Measurements from ENCODE around the gene LARGE1. TPM values are rescaled to one million over a fixed set of nuclear protein-coding genes. Genes with fewer than 3 reads are reported as not detected.

The LARGE1 gene
- total and polyA plus RNA-seq, 10 donors: 1.9 to 35.8 (median 22.8) TPM

DNA sequence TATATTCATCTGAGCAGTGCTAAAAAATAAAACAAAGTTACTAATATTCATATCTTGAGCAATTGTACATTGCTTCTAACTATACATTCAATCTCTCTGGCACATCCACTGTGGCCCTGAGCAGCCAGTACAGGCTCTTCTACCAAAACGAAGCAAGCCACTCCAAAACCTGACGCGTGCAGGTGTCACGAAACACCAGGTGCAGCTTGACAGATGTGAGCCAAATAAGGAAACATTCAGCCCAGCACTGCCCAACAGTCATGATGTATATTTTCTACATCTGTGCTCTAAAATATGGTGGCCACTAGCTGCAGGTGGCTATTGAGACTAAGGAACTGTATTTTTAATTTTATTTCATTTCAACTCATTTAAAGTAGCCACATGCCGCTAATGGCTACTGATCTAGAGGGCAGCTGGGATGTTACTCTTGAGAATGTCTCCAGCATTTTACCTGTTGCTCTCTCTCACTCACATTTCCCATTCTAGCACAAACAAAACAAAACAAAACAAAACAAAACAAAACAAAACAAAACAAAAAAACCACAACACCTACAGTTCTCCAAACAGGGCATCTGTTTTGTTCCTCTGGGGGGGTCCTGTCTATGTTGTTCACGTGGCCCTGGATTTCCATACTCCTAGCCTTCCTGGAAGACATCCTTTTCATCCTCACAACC, 77.7 kb downstream of the LARGE1 start:
- Histone ChIP-seq H3K36me3 (no peaks in the 10 kb centered on the region), H3K9me3 (peaks cover 0 to 23% (median 12%) of the 10 kb centered on the region in 8 donors), H3K27me3 (replicated peaks in 1 of 7) (no peaks in the 10 kb centered on the region), H3K4me1 (peaks cover 0 to 18% (median 7%) of the 10 kb centered on the region in 6 donors), H3K4me3 (peak overlapping the region in 1 of 8 donors; percentile 9), H3K27ac (peak overlapping the region in 2 of 8 donors; percentile 17 to 33)
- WGBS, 5 donors: 79 to 86% (median 85%) methylated on average over 6 of the region's 6 CpGs
- TF ChIP-seq POLR2AphosphoS5 (IDR thresholded peaks at IDR 0.05): no peak
- intact Hi-C loops (cut with DNase I; ENCODE audit: low total_unique reads): no loop called here
- DNase-seq: no peak

DNA sequence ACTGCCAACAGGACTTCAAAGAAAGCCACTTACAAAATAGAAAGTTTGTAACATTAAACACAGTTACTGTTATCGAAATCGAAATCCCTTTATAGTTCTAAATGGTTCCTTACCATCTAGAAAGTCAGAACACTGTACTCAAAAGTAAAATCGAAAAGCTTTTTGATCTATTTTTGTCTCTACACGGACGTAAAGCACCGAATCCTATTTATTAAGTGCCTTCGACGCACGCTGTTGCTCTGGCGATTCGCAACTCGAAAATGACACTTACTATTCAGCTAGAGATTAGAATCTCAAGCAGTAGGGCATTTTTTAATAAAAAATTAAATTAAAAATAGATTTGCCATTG, 78.3 kb downstream of the LARGE1 start:
- intact Hi-C loops (cut with DNase I; ENCODE audit: low total_unique reads): no loop called here
- WGBS, 5 donors: 87 to 91% (median 88%) methylated on average over 12 of the region's 12 CpGs
- H3K9me3 ChIP-seq: peaks cover 0 to 17% (median 7%) of the 10 kb centered on the region in 8 donors
- H3K4me1 ChIP-seq: peaks cover 0 to 23% (median 7%) of the 10 kb centered on the region in 6 donors
- H3K27ac ChIP-seq: peak overlapping the region in 2 of 8 donors; percentile 17 to 33
- no peaks in the 10 kb centered on the region for H3K27me3 ChIP-seq (replicated peaks in 1 of 7)
- no peak for TF ChIP-seq POLR2A (IDR thresholded peaks at IDR 0.05)
- no peak for TF ChIP-seq POLR2AphosphoS5 (IDR thresholded peaks at IDR 0.05)
- TF ChIP-seq, protein P1, sequence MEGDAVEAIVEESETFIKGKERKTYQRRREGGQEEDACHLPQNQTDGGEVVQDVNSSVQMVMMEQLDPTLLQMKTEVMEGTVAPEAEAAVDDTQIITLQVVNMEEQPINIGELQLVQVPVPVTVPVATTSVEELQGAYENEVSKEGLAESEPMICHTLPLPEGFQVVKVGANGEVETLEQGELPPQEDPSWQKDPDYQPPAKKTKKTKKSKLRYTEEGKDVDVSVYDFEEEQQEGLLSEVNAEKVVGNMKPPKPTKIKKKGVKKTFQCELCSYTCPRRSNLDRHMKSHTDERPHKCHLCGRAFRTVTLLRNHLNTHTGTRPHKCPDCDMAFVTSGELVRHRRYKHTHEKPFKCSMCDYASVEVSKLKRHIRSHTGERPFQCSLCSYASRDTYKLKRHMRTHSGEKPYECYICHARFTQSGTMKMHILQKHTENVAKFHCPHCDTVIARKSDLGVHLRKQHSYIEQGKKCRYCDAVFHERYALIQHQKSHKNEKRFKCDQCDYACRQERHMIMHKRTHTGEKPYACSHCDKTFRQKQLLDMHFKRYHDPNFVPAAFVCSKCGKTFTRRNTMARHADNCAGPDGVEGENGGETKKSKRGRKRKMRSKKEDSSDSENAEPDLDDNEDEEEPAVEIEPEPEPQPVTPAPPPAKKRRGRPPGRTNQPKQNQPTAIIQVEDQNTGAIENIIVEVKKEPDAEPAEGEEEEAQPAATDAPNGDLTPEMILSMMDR (IDR thresholded peaks at IDR 0.05 in 8 of 11, conservative IDR thresholded peaks at IDR 0.05 in 3 of 11): no peak
- no peak for DNase-seq
- H3K4me3 ChIP-seq: peak overlapping the region in 1 of 8 donors; percentile 9
- H3K36me3 ChIP-seq: no peaks in the 10 kb centered on the region

DNA sequence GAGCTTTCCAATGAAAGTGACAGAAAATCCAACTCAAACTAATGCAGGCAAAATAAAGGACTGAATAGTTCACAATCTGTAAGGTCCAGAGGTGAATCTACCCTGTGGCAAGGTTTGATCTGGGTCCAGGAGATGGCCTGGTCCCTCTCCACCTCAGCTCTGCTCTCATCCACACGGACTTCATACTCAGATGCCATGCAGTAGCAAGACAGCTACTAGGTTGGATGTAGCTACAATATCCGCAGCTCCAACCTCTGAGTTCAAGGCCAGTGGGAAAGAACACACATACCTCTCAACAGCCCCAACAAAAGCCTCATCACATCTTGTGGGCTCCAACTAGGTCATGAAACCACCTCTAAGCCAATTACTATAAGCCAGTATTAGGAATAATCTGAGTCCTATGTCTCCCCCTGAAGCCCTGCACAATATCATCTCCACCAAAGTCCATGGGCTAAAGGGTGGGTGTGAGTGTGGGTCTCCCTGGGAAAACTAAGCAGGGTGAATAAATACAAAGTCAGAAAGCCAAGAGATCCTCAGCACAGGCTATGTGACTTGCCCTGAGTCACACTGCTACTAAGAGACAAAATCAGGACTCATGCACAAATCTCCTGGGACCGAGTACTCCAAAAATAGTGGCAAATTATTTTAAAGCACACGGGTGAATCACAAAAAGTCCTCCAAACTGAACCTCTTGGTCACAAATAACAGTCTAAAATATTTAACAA, 78.8 kb downstream of the LARGE1 start:
- TF ChIP-seq, protein P1 (IDR thresholded peaks at IDR 0.05 in 8 of 11, conservative IDR thresholded peaks at IDR 0.05 in 3 of 11): no peak
- TF ChIP-seq POLR2AphosphoS5 (IDR thresholded peaks at IDR 0.05) (no peak), POLR2A (IDR thresholded peaks at IDR 0.05) (no peak)
- intact Hi-C loops (cut with DNase I; ENCODE audit: low total_unique reads): no loop called here
- H3K27me3 ChIP-seq (replicated peaks in 1 of 7): no peaks in the 10 kb centered on the region
- no peaks in the 10 kb centered on the region for H3K36me3 ChIP-seq
- peak overlapping the region in 1 of 8 donors; percentile 17 for H3K27ac ChIP-seq
- H3K4me1 ChIP-seq: peaks cover 0 to 23% (median 7%) of the 10 kb centered on the region in 6 donors
- H3K9me3 ChIP-seq: peaks cover 0 to 12% (median 3%) of the 10 kb centered on the region in 8 donors
- 68 to 83% (median 80%) methylated on average over 4 of the region's 4 CpGs for WGBS, 5 donors
- no peak for DNase-seq
- no peak overlapping the region for H3K4me3 ChIP-seq

DNA sequence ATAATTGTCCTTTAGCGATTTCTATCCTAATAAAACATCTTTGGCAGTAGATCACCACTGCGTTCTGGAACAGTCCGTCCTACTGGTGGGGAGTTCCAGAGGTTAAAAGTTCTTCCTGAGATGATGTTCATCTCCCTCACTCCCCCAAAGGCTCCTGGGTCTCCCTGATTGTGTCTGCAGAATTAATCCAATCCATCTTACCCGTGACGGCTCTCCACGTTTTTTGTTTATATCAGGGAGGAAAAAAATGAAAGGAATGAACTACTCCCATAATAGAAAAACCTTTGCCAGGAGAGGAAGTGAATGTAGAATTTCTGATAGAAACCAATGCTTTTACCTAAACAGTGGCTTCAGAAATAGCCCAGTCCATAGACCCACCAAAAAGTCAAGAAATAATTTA, 81.6 kb downstream of the LARGE1 start:
- peaks cover 0 to 15% (median 4%) of the 10 kb centered on the region in 6 donors for H3K4me1 ChIP-seq
- 71 to 82% (median 74%) methylated on average over 6 of the region's 6 CpGs for WGBS, 5 donors

More for the DNA sequence above, 81.6 kb downstream of the LARGE1 start:
- no peaks in the 10 kb centered on the region for H3K9me3 ChIP-seq
- intact Hi-C loops (cut with DNase I; ENCODE audit: low total_unique reads): no loop called here
- H3K27me3 ChIP-seq (replicated peaks in 1 of 7): no peaks in the 10 kb centered on the region
- H3K4me3 ChIP-seq: no peak overlapping the region
- H3K36me3 ChIP-seq: no peaks in the 10 kb centered on the region
- DNase-seq: no peak
- H3K27ac ChIP-seq: peak overlapping the region in 2 of 8 donors; percentile 2 to 39
- TF ChIP-seq, protein P1 (IDR thresholded peaks at IDR 0.05 in 8 of 11, conservative IDR thresholded peaks at IDR 0.05 in 3 of 11): no peak
- no peak for TF ChIP-seq POLR2AphosphoS5 (IDR thresholded peaks at IDR 0.05)
